Neural cell (in vitro differentiated cells): ENCODE measurements around the gene KBTBD12. TPM values are rescaled to one million over a fixed set of nuclear protein-coding genes. Genes with fewer than 3 reads are reported as not detected.

ENCODE experiments used
- H2AFZ ChIP-seq: fragments of 200-600, 300-800 bp; sonication (generic), shearing (Covaris generic); 2 replicates; pipeline ENCODE4 v1.6.0; 2014; ENCODE audit warnings: low read depth, mild to moderate bottlenecking, antibody characterized with exemption, low read length, moderate library complexity
- H3F3A ChIP-seq: fragments of 200-600 bp; shearing (Covaris generic); 2 replicates; pipeline ENCODE4 v1.6.1; 2016; ENCODE audit warnings: mild to moderate bottlenecking, moderate library complexity, mixed read lengths, antibody characterized with exemption, low read length; ENCODE audit not compliant: insufficient read depth, poor library complexity, severe bottlenecking
- H3K27ac ChIP-seq: fragments of 200-600, 300-800 bp; sonication (generic), shearing (Covaris generic); 2 replicates; pipeline ENCODE4 v1.5.1; 2014; ENCODE audit warnings: mild to moderate bottlenecking, low read length, moderate library complexity
- H3K27me3 ChIP-seq: fragments of 300-800, 200-600 bp; sonication (generic), shearing (Covaris generic); 2 replicates; pipeline ENCODE4 v1.6.0; 2014; ENCODE audit warnings: mild to moderate bottlenecking, low read depth, low read length, moderate library complexity; ENCODE audit not compliant: insufficient read depth
- H3K36me3 ChIP-seq: fragments of 300-800, 200-600 bp; sonication (generic), shearing (Covaris generic); 2 replicates; pipeline ENCODE4 v1.5.1; 2014; ENCODE audit warnings: mild to moderate bottlenecking, antibody characterized with exemption, low read length, moderate library complexity; ENCODE audit not compliant: insufficient read depth
- H3K4me2 ChIP-seq: fragments of 300-800, 200-600 bp; sonication (generic), shearing (Covaris generic); 2 replicates; pipeline ENCODE4 v1.6.0; 2014; ENCODE audit warnings: mild to moderate bottlenecking, low read length
- H3K4me3 ChIP-seq: fragments of 300-800, 200-600 bp; sonication (generic), shearing (Covaris generic); 2 replicates; pipeline ENCODE4 v1.5.1; 2014; ENCODE audit warnings: mild to moderate bottlenecking, low read length, moderate library complexity
- H3K79me2 ChIP-seq: fragments of 200-600 bp; shearing (Covaris generic); replicated peaks from 2 replicates; pipeline ENCODE4 v1.6.0; 2014; ENCODE audit warnings: mild to moderate bottlenecking, low read length, moderate library complexity; ENCODE audit not compliant: insufficient read depth
- H3K9ac ChIP-seq: fragments of 300-800, 200-600 bp; sonication (generic), shearing (Covaris generic); 2 replicates; pipeline ENCODE4 v1.6.1; 2016; ENCODE audit warnings: mild to moderate bottlenecking, low read length, mixed read lengths
- H3K9me2 ChIP-seq: fragments of 200-600 bp; shearing (Covaris generic); 2 replicates; pipeline ENCODE4 v1.6.1; 2016; ENCODE audit warnings: mild to moderate bottlenecking, low read length, mixed read lengths; ENCODE audit not compliant: insufficient read depth
- H3K9me3 ChIP-seq: fragments of 200-600, 300-800 bp; sonication (generic), shearing (Covaris generic); 2 replicates; pipeline ENCODE4 v1.6.1; 2016; ENCODE audit warnings: mild to moderate bottlenecking, mixed run types, low read length, moderate library complexity, mixed read lengths
- H4K20me1 ChIP-seq: fragments of 200-600 bp; shearing (Covaris generic); 2 replicates; pipeline ENCODE4 v1.6.1; 2016; ENCODE audit warnings: mild to moderate bottlenecking, mixed run types; ENCODE audit not compliant: insufficient read depth
- CTCF ChIP-seq: fragments of 450-650 bp; IDR thresholded peaks from 2 replicates; pipeline ENCODE4 v1.5.1; 2014; ENCODE audit warnings: antibody characterized with exemption, mild to moderate bottlenecking, moderate library complexity; ENCODE audit not compliant: poor library complexity, severe bottlenecking
- EP300 ChIP-seq: fragments of 450-650 bp; conservative IDR thresholded peaks from 2 replicates; pipeline ENCODE4 v1.6.1; 2014; ENCODE audit warnings: antibody characterized with exemption, mild to moderate bottlenecking, moderate library complexity; ENCODE audit not compliant: poor library complexity, severe bottlenecking
- EZH2 ChIP-seq: fragments of 200-600, 300-800 bp; shearing (Covaris generic), sonication (generic); IDR thresholded peaks from 2 replicates; pipeline ENCODE4 v1.6.1; 2014; ENCODE audit warnings: antibody characterized with exemption, low read length, borderline replicate concordance, mild to moderate bottlenecking; ENCODE audit not compliant: insufficient read depth, poor library complexity, severe bottlenecking
- MXI1 ChIP-seq: fragments of 450-650 bp; conservative IDR thresholded peaks from 2 replicates; pipeline ENCODE4 v1.6.1; 2014; ENCODE audit warnings: antibody characterized with exemption, mild to moderate bottlenecking; ENCODE audit not compliant: poor library complexity, severe bottlenecking
- POLR2AphosphoS5 ChIP-seq: IDR thresholded peaks from 2 replicates; pipeline ENCODE4 v1.6.1; 2012
- RAD21 ChIP-seq: fragments of 450-650 bp; conservative IDR thresholded peaks from 2 replicates; pipeline ENCODE4 v1.6.1; 2014; ENCODE audit warnings: antibody characterized with exemption, mild to moderate bottlenecking, moderate library complexity
- SMC3 ChIP-seq: fragments of 450-650 bp; conservative IDR thresholded peaks from 2 replicates; pipeline ENCODE4 v1.6.1; 2014; ENCODE audit warnings: antibody characterized with exemption, mild to moderate bottlenecking, moderate library complexity; ENCODE audit not compliant: poor library complexity
- TAF1 ChIP-seq: IDR thresholded peaks from 2 replicates; pipeline ENCODE4 v1.6.1; 2012; ENCODE audit warnings: low read depth
- polyA minus RNA-seq: library from RNA; depleted of rRNA, polyadenylated mRNA; stranded (reverse); fragments of >200 nt; gene quantifications from 2 replicates; pipeline ENCODE4 v1.2.3, GENCODE V29; 2014
- polyA plus RNA-seq: library from polyadenylated mRNA; depleted of rRNA; stranded (reverse); fragments of >200 nt; gene quantifications from 2 replicates; pipeline ENCODE4 v1.2.3, GENCODE V29; 2014
- TF ChIP-seq, protein P1 (sequence below): IDR thresholded peaks from 2 replicates; pipeline ENCODE4 v1.6.1; 2012; ENCODE audit warnings: borderline replicate concordance

KBTBD12 gene
- polyA plus RNA-seq (not detected in 2 replicates), polyA minus RNA-seq (not detected in 2 replicates)

- no peaks in the 10 kb centered on the region for H3F3A ChIP-seq
- H3K27ac ChIP-seq = no peak within 1 kb of the TSS
- H4K20me1 ChIP-seq = no peaks in the 10 kb centered on the region
- H2AFZ ChIP-seq = no peak within 1 kb of the TSS
- no peak within 1 kb of the TSS for H3K9ac ChIP-seq
- no peaks in the 10 kb centered on the region for H3K79me2 ChIP-seq
- no peaks in the 10 kb centered on the region for H3K36me3 ChIP-seq
- peak within 1 kb of the TSS; percentile 46 for H3K4me3 ChIP-seq
- H3K9me3 ChIP-seq = no peaks in the 10 kb centered on the region
- H3K9me2 ChIP-seq = no peaks in the 10 kb centered on the region
- TF ChIP-seq RAD21 (no peak), EZH2 (no peak), EP300 (no peak), CTCF (no peak), MXI1 (no peak), POLR2AphosphoS5 (no peak), TAF1 (no peak), SMC3 (no peak)
- TF ChIP-seq, protein P1, sequence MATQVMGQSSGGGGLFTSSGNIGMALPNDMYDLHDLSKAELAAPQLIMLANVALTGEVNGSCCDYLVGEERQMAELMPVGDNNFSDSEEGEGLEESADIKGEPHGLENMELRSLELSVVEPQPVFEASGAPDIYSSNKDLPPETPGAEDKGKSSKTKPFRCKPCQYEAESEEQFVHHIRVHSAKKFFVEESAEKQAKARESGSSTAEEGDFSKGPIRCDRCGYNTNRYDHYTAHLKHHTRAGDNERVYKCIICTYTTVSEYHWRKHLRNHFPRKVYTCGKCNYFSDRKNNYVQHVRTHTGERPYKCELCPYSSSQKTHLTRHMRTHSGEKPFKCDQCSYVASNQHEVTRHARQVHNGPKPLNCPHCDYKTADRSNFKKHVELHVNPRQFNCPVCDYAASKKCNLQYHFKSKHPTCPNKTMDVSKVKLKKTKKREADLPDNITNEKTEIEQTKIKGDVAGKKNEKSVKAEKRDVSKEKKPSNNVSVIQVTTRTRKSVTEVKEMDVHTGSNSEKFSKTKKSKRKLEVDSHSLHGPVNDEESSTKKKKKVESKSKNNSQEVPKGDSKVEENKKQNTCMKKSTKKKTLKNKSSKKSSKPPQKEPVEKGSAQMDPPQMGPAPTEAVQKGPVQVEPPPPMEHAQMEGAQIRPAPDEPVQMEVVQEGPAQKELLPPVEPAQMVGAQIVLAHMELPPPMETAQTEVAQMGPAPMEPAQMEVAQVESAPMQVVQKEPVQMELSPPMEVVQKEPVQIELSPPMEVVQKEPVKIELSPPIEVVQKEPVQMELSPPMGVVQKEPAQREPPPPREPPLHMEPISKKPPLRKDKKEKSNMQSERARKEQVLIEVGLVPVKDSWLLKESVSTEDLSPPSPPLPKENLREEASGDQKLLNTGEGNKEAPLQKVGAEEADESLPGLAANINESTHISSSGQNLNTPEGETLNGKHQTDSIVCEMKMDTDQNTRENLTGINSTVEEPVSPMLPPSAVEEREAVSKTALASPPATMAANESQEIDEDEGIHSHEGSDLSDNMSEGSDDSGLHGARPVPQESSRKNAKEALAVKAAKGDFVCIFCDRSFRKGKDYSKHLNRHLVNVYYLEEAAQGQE = no peak
- H3K27me3 ChIP-seq = peaks cover 11% of the 10 kb centered on the region
- H3K4me2 ChIP-seq = no peak within 1 kb of the TSS
These were observed at the start of gene KBTBD12 for GRCh38 chr3:127915115-127915936. Gene KBTBD12 (plus strand): TSS chr3:127915232. CDS start chr3:127923062, 7,830 bp downstream.

GRCh38 chr3:127865941-127866340, 49.1 kb upstream of the KBTBD12 start:
- Histone ChIP-seq H3F3A (peaks cover 5% of the 10 kb centered on the region), H3K36me3 (no peaks in the 10 kb centered on the region), H3K27ac (no peak overlapping the region), H3K9me2 (no peaks in the 10 kb centered on the region), H3K4me2 (no peak overlapping the region), H4K20me1 (no peaks in the 10 kb centered on the region), H3K27me3 (no peaks in the 10 kb centered on the region), H3K4me3 (no peak overlapping the region), H3K9me3 (no peaks in the 10 kb centered on the region), H3K79me2 (no peaks in the 10 kb centered on the region), H2AFZ (no peak overlapping the region), H3K9ac (no peak overlapping the region)
- TF ChIP-seq CTCF (no peak), POLR2AphosphoS5 (no peak), RAD21 (no peak), EZH2 (no peak), SMC3 (no peak), TAF1 (no peak), EP300 (no peak), MXI1 (no peak)
- TF ChIP-seq, protein P1 = no peak
